ENCODE data around the gene ANKH. TPM values are rescaled to one million over a fixed set of nuclear protein-coding genes. Genes with fewer than 3 reads are reported as not detected.

Gene ANKH
- polyA plus RNA-seq, 3 donors: 2.4 to 6.3 (median 3.1) TPM

GRCh38 chr5:14767735-14768507 is 103.7 kb downstream of the ANKH start:
- no peaks in the 10 kb centered on the region for H3K36me3 ChIP-seq (replicated peaks in 1 of 2; ENCODE audit: control insufficient read depth in 1 of 2, insufficient read depth in 2 of 2, low read length in 2 of 2)
- no peaks in the 10 kb centered on the region for H3K4me1 ChIP-seq (ENCODE audit: control insufficient read depth in 1 of 2, insufficient read depth in 2 of 2, low read length in 2 of 2)
- 77% methylated on average over 3 of the region's 8 CpGs for WGBS (ENCODE audit: insufficient coverage)
- intact Hi-C loops (cut with micrococcal nuclease): no loop called here
- DNase-seq: peak in 1 of 3 donors; percentile 10
- no peaks in the 10 kb centered on the region for H3K27me3 ChIP-seq (ENCODE audit: control insufficient read depth in 2 of 2, insufficient read depth in 2 of 2, low read length in 2 of 2)
- H2AFZ ChIP-seq (ENCODE audit: insufficient read depth, low read depth, low read length, poor library complexity, severe bottlenecking): no peak overlapping the region
- H4K20me1 ChIP-seq (ENCODE audit: insufficient read depth, low read length): no peaks in the 10 kb centered on the region
- no peak overlapping the region for H3K4me3 ChIP-seq (replicated peaks in 1 of 3; ENCODE audit: low read depth in 2 of 3, low read length in 3 of 3)
- H3K27ac ChIP-seq (ENCODE audit: low read depth in 1 of 2, low read length in 2 of 2): no peak overlapping the region
- Mint-ChIP-seq H3K9me3 (no peaks in the 10 kb centered on the region), H3K36me3 (peaks cover 0 to 2% of the 10 kb centered on the region in 2 donors), H3K4me3 (no peak overlapping the region), H3K27ac (no peak overlapping the region), H3K27me3 (ENCODE audit: low read depth in 3 of 3) (no peaks in the 10 kb centered on the region), H3K4me1 (no peaks in the 10 kb centered on the region)
- no peak overlapping the region for H3K9ac ChIP-seq (ENCODE audit: insufficient read depth, low read length, poor library complexity, severe bottlenecking)
- H3K9me3 ChIP-seq (replicated peaks in 1 of 2; ENCODE audit: control insufficient read depth in 1 of 2, insufficient read depth in 1 of 2, low read length in 2 of 2): no peaks in the 10 kb centered on the region
- H3K4me2 ChIP-seq (replicated peaks; ENCODE audit: extremely low read depth, low read length, poor library complexity, severe bottlenecking): no peak overlapping the region
- TF ChIP-seq CTCF (IDR thresholded peaks at IDR 0.05): no peak
- no peaks in the 10 kb centered on the region for H3K79me2 ChIP-seq (ENCODE audit: insufficient read depth, low read length)

GRCh38 chr5:14767053-14767452 is 104.5 kb downstream of the ANKH start:
- Histone ChIP-seq H2AFZ (ENCODE audit: insufficient read depth, low read depth, low read length, poor library complexity, severe bottlenecking) (no peak overlapping the region), H3K4me2 (replicated peaks; ENCODE audit: extremely low read depth, low read length, poor library complexity, severe bottlenecking) (no peak overlapping the region), H4K20me1 (ENCODE audit: insufficient read depth, low read length) (no peaks in the 10 kb centered on the region), H3K4me1 (ENCODE audit: control insufficient read depth in 1 of 2, insufficient read depth in 2 of 2, low read length in 2 of 2) (no peaks in the 10 kb centered on the region), H3K27me3 (ENCODE audit: control insufficient read depth in 2 of 2, insufficient read depth in 2 of 2, low read length in 2 of 2) (no peaks in the 10 kb centered on the region), H3K27ac (ENCODE audit: low read depth in 1 of 2, low read length in 2 of 2) (no peak overlapping the region), H3K79me2 (ENCODE audit: insufficient read depth, low read length) (no peaks in the 10 kb centered on the region), H3K9ac (ENCODE audit: insufficient read depth, low read length, poor library complexity, severe bottlenecking) (no peak overlapping the region), H3K4me3 (replicated peaks in 1 of 3; ENCODE audit: low read depth in 2 of 3, low read length in 3 of 3) (no peak overlapping the region), H3K9me3 (replicated peaks in 1 of 2; ENCODE audit: control insufficient read depth in 1 of 2, insufficient read depth in 1 of 2, low read length in 2 of 2) (no peaks in the 10 kb centered on the region), H3K36me3 (replicated peaks in 1 of 2; ENCODE audit: control insufficient read depth in 1 of 2, insufficient read depth in 2 of 2, low read length in 2 of 2) (no peaks in the 10 kb centered on the region)
- Mint-ChIP-seq H3K9me3 (no peaks in the 10 kb centered on the region), H3K4me3 (no peak overlapping the region), H3K27me3 (ENCODE audit: low read depth in 3 of 3) (no peaks in the 10 kb centered on the region), H3K36me3 (peaks cover 0 to 2% of the 10 kb centered on the region in 2 donors), H3K4me1 (peaks cover 3% of the 10 kb centered on the region), H3K27ac (no peak overlapping the region)
- intact Hi-C loops (cut with micrococcal nuclease): no loop called here
- WGBS (ENCODE audit: insufficient coverage): 92% methylated on average over 4 of the region's 5 CpGs
- no peak for DNase-seq
- no peak for TF ChIP-seq CTCF (IDR thresholded peaks at IDR 0.05)
